K562 (cell line): ENCODE results near the gene FGFBP3. TPM values are rescaled to one million over a fixed set of nuclear protein-coding genes. Genes with fewer than 3 reads are reported as not detected.

ENCODE experiments used
- BRD9 ChIP-seq: fragments of 450-650 bp; IDR thresholded peaks from 2 replicates; pipeline ENCODE4 v1.6.1; 2018; ENCODE audit warnings: low read depth; ENCODE audit not compliant: partially characterized antibody
- BRF1 ChIP-seq: IDR thresholded peaks from 3 replicates; pipeline ENCODE4 v1.6.1; 2011; ENCODE audit warnings: borderline replicate concordance, mild to moderate bottlenecking; ENCODE audit not compliant: insufficient read length; ENCODE audit errors: extremely low read depth
- BRF2 ChIP-seq: IDR thresholded peaks from 3 replicates; pipeline ENCODE4 v1.6.1; 2011; ENCODE audit warnings: borderline replicate concordance, mild to moderate bottlenecking; ENCODE audit not compliant: insufficient read length, insufficient read depth
- CSDE1 ChIP-seq, 2 experiments: fragments of 450-650 bp; IDR thresholded peaks; 2 replicates each; pipeline ENCODE4 v1.6.1; 2016; ENCODE audit warnings: mild to moderate bottlenecking in 1 of 2
- GTF2B ChIP-seq: IDR thresholded peaks from 2 replicates; pipeline ENCODE4 v1.6.1; 2011; ENCODE audit not compliant: insufficient read length; ENCODE audit errors: extremely low read depth
- HMGN3 ChIP-seq: IDR thresholded peaks from 2 replicates; pipeline ENCODE4 v1.6.1; 2011; ENCODE audit warnings: borderline replicate concordance, low read depth, mild to moderate bottlenecking, mixed read lengths, low read length; ENCODE audit not compliant: insufficient read length; ENCODE audit errors: extremely low read depth
- KDM5B ChIP-seq: fragments of 200-600 bp; sonication (generic); IDR thresholded peaks from 2 replicates; pipeline ENCODE4 v1.6.1; 2012; ENCODE audit warnings: low read depth, mild to moderate bottlenecking, moderate library complexity, low read length, control low read depth, inconsistent platforms; ENCODE audit not compliant: insufficient replicate concordance
- LEF1 ChIP-seq: fragments of 450-650 bp; IDR thresholded peaks from 2 replicates; pipeline ENCODE4 v1.6.1; 2016; ENCODE audit warnings: mild to moderate bottlenecking
- MAX ChIP-seq: sonication (generic); formaldehyde crosslinking; IDR thresholded peaks from 2 replicates; pipeline ENCODE4 v1.9.0; 2022; ENCODE audit warnings: mild to moderate bottlenecking, missing genetic modification reagents
- MIER1 ChIP-seq: fragments of 450-650 bp; IDR thresholded peaks from 2 replicates; pipeline ENCODE4 v1.6.1; 2016; ENCODE audit warnings: antibody characterized with exemption, mild to moderate bottlenecking, low read depth
- MYNN ChIP-seq, 2 experiments: sonication (generic); formaldehyde crosslinking in 1 of 2; IDR thresholded peaks; 2 replicates each; pipeline versions ENCODE4 v1.5.0 to v1.6.1; 2016 to 2020; ENCODE audit warnings: antibody characterized with exemption in 1 of 2, missing genetic modification reagents in 1 of 2
- NR2C2 ChIP-seq, 2 experiments: fragments of 200-800 bp in 1 of 2; sonication (Bioruptor generic) in 1 of 2; sonication (generic) in 1 of 2; formaldehyde crosslinking in 1 of 2; IDR thresholded peaks; 2 replicates each; pipeline versions ENCODE4 v1.6.1 to v1.8.0; 2016 to 2022; ENCODE audit warnings: mild to moderate bottlenecking in 1 of 2, missing compliant biosample characterization in 1 of 2, missing genetic modification characterization in 1 of 2, missing genetic modification reagents in 1 of 2
- NUFIP1 ChIP-seq: fragments of 450-650 bp; IDR thresholded peaks from 2 replicates; pipeline ENCODE4 v1.6.1; 2018; ENCODE audit not compliant: partially characterized antibody
- PHB ChIP-seq: fragments of 250-450 bp; sonication (Bioruptor Pico); IDR thresholded peaks from 2 replicates; pipeline ENCODE4 v1.5.0; 2021
- PHTF2 ChIP-seq: fragments of 250-450 bp; sonication (Bioruptor Pico); IDR thresholded peaks from 2 replicates; pipeline ENCODE4 v1.5.0; 2021; ENCODE audit warnings: mild to moderate bottlenecking
- U2AF1 ChIP-seq: fragments of 200-400 bp; formaldehyde crosslinking; optimal IDR thresholded peaks from 2 replicates; pipeline ENCODE3; 2017; ENCODE audit warnings: mild to moderate bottlenecking, low read depth, low read length, moderate library complexity
- XRCC5 ChIP-seq: fragments of 200-400 bp; formaldehyde crosslinking; IDR thresholded peaks from 2 replicates; pipeline ENCODE4 v1.6.1; 2017; ENCODE audit warnings: low read depth, mild to moderate bottlenecking, low read length
- ZBTB9 ChIP-seq: fragments of 450-650 bp; formaldehyde crosslinking; IDR thresholded peaks from 2 replicates; pipeline ENCODE4 v1.4.0; 2020; ENCODE audit warnings: mild to moderate bottlenecking, moderate library complexity
- ZZZ3 ChIP-seq: fragments of 450-650 bp; IDR thresholded peaks from 2 replicates; pipeline ENCODE4 v1.6.1; 2016; ENCODE audit warnings: antibody characterized with exemption, mild to moderate bottlenecking, moderate library complexity
- polyA plus RNA-seq, 8 experiments: library from polyadenylated mRNA; depleted of rRNA in 4 of 8; stranded (reverse) in 5 of 8; unstranded in 3 of 8; fragments of >200 nt; fragmentation: Nextera tagmentation in 2 of 8; fragmentation: Illumina TruSeq in 1 of 8; extraction: Ambion mirVana in 2 of 8; extraction: Trizol in 1 of 8; gene quantifications; 2 replicates each; pipeline versions ENCODE4 v1.2.1 to v1.2.3, GENCODE V29; 2011 to 2014; ENCODE audit warnings: inconsistent platforms in 1 of 8, missing spikeins in 1 of 8
- total RNA-seq, 7 experiments: library from RNA; depleted of rRNA in 6 of 7; stranded (reverse); fragments of >200 nt in 6 of 7; fragmentation: Illumina TruSeq in 2 of 7; extraction: Trizol in 2 of 7; gene quantifications; 2 replicates each; pipeline versions ENCODE4 v1.2.1 to v1.2.3, GENCODE V29; 2011 to 2021; ENCODE audit warnings: low replicate concordance in 1 of 7
- TF ChIP-seq, protein P1 (sequence below): fragments of 250-450 bp; sonication (Bioruptor Pico); IDR thresholded peaks from 2 replicates; pipeline ENCODE4 v1.4.0; 2020; ENCODE audit warnings: mild to moderate bottlenecking, moderate library complexity

Gene FGFBP3
- total and polyA plus RNA-seq, 9 of the 15 experiments (the other 6 are each of a cell fraction or from before 2014, with no cell fraction given), result 0.58 to 3.0 (median 1.5) TPM

DNA sequence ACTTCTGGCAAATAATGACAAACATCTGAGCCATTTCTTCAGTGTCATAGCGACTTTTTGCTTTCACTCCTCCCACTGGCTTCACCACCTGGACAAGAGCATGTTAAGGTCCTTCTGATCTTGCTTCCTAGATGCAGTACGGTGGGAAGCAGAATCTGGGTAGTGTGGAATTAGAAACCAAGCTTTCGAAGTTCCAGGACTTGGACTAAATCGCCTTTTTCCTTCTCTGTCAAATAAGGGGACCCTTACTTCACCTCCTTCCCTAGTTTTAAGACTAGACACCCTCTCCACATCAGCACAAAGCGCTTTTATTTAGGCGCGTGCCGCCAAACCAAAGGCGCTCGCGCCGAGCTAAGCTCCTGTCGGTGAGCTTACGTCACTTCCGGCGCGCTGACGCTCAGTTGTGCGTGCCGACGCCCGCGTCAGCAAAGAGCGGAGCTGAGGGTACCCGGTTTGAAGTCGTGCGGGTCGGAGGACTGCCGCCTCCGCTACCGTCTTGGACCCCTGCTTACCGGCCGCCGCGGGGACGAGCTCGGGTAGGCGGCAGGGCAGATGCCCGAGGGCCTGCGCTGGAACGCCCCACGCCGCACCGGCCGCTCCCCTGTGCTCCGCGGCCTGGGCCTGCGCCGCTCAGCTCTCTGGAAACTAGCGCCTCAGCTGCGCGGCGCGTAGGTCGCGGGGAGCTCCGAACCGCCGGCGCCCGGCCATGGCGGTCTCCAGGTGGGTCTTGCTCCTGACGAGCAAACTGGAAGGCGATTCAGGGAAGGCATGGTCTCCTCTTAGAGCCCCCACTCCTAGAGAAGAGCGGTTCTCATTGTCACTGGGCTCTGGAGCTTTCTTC lies 14.3 kb upstream of the FGFBP3 start, which contains the start of gene BTAF1 (continued):
- TF ChIP-seq KDM5B, result peak; percentile 89
- no peak for TF ChIP-seq PHTF2 (CRISPR knock-in tag)
- TF ChIP-seq NUFIP1, result no peak
- no peak for TF ChIP-seq PHB
- TF ChIP-seq MAX (CRISPR knock-in tag), result peak; percentile 87
- no peak for TF ChIP-seq BRD9
- TF ChIP-seq CSDE1 (IDR thresholded peaks at IDR 0.05), result peak in 1 of 2 experiments; percentile 27; a peak in 1 of 4 replicates
- no peak for TF ChIP-seq BRF2
- 0 out of 2 replicates have a peak, but pooled peaks have one; percentile 29 for TF ChIP-seq ZBTB9 (CRISPR knock-in tag)
- TF ChIP-seq U2AF1, result peak; percentile 59
- TF ChIP-seq NR2C2 (CRISPR knock-in tag; IDR thresholded peaks at IDR 0.05), result no peak
- peak; percentile 46 for TF ChIP-seq NR2C2 (tag; IDR thresholded peaks at IDR 0.05)
- TF ChIP-seq BRF1, result no peak
- TF ChIP-seq GTF2B, result no peak
- no peak for TF ChIP-seq ZZZ3
- no peak for TF ChIP-seq XRCC5
- TF ChIP-seq, protein P1, sequence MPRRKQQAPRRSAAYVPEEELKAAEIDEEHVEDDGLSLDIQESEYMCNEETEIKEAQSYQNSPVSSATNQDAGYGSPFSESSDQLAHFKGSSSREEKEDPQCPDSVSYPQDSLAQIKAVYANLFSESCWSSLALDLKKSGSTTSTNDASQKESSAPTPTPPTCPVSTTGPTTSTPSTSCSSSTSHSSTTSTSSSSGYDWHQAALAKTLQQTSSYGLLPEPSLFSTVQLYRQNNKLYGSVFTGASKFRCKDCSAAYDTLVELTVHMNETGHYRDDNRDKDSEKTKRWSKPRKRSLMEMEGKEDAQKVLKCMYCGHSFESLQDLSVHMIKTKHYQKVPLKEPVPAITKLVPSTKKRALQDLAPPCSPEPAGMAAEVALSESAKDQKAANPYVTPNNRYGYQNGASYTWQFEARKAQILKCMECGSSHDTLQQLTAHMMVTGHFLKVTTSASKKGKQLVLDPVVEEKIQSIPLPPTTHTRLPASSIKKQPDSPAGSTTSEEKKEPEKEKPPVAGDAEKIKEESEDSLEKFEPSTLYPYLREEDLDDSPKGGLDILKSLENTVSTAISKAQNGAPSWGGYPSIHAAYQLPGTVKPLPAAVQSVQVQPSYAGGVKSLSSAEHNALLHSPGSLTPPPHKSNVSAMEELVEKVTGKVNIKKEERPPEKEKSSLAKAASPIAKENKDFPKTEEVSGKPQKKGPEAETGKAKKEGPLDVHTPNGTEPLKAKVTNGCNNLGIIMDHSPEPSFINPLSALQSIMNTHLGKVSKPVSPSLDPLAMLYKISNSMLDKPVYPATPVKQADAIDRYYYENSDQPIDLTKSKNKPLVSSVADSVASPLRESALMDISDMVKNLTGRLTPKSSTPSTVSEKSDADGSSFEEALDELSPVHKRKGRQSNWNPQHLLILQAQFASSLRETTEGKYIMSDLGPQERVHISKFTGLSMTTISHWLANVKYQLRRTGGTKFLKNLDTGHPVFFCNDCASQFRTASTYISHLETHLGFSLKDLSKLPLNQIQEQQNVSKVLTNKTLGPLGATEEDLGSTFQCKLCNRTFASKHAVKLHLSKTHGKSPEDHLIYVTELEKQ (CRISPR knock-in tag), result no peak
- no peak for TF ChIP-seq MIER1
- TF ChIP-seq MYNN (IDR thresholded peaks at IDR 0.05), result 0 out of 2 replicates have a peak, but pooled peaks have one; percentile 47
- no peak for TF ChIP-seq MYNN (CRISPR knock-in tag; IDR thresholded peaks at IDR 0.05)
- TF ChIP-seq LEF1, result no peak
- TF ChIP-seq HMGN3, result no peak
